ENCODE data around the gene MFSD1. TPM values are rescaled to one million over a fixed set of nuclear protein-coding genes. Genes with fewer than 3 reads are reported as not detected.
A peak's percentile ranks its signal among the peaks of the same experiment; 100 is the strongest.

Gene MFSD1
- total RNA-seq, 1 donor from 2014 or later: 24.8 TPM

DNA sequence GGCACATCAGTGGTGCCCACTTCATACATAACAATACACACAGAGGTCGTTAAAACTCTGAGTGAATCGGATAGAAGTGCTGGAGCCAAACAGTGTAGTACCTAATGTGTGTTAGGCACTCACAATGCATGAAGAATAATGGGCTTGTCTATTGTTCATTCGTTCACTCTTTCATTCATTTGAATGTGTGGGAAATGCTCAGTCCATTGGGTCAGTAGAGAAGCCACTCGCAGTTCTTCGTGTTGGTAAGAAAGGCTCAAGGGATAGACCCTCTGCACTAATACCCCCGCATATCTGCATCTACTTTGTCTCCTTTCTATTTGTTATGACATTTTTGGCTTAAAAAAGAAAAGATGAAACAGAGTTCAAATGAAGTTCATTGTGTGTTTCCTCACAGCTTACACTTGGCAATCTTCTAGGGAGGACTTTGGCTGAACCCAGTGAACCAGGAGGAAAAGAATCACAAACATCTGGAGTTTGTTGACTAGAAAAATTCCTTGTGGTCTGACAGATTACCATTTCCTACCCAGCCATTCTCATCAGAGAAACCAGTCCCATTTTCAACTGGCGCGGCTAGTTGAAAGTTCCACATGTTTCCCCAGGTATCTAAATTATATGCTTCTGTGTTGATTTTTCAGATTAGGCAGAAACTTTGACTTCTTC is 32.8 kb upstream of the MFSD1 start:
- Mint-ChIP-seq H3K9me3 (ENCODE audit: unreplicated experiment) (no peaks in the 10 kb centered on the region), H3K4me1 (ENCODE audit: unreplicated experiment) (peaks cover 43% of the 10 kb centered on the region), H3K36me3 (ENCODE audit: low read depth, unreplicated experiment) (no peaks in the 10 kb centered on the region), H3K27me3 (ENCODE audit: unreplicated experiment) (peaks cover 6% of the 10 kb centered on the region), H3K4me3 (ENCODE audit: unreplicated experiment) (no peak overlapping the region), H3K27ac (ENCODE audit: unreplicated experiment) (peak overlapping the region; percentile 27)
- TF ChIP-seq, protein P1, sequence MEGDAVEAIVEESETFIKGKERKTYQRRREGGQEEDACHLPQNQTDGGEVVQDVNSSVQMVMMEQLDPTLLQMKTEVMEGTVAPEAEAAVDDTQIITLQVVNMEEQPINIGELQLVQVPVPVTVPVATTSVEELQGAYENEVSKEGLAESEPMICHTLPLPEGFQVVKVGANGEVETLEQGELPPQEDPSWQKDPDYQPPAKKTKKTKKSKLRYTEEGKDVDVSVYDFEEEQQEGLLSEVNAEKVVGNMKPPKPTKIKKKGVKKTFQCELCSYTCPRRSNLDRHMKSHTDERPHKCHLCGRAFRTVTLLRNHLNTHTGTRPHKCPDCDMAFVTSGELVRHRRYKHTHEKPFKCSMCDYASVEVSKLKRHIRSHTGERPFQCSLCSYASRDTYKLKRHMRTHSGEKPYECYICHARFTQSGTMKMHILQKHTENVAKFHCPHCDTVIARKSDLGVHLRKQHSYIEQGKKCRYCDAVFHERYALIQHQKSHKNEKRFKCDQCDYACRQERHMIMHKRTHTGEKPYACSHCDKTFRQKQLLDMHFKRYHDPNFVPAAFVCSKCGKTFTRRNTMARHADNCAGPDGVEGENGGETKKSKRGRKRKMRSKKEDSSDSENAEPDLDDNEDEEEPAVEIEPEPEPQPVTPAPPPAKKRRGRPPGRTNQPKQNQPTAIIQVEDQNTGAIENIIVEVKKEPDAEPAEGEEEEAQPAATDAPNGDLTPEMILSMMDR (IDR thresholded peaks at IDR 0.05; ENCODE audit: unreplicated experiment): no peak
- DNase-seq (ENCODE audit: low spot score): no peak

- DNase-seq (ENCODE audit: low spot score): no peak
- Mint-ChIP-seq H3K27me3 (ENCODE audit: unreplicated experiment) (peaks cover 3% of the 10 kb centered on the region), H3K4me1 (ENCODE audit: unreplicated experiment) (peaks cover 43% of the 10 kb centered on the region), H3K36me3 (ENCODE audit: low read depth, unreplicated experiment) (no peaks in the 10 kb centered on the region), H3K9me3 (ENCODE audit: unreplicated experiment) (no peaks in the 10 kb centered on the region), H3K4me3 (ENCODE audit: unreplicated experiment) (no peak overlapping the region), H3K27ac (ENCODE audit: unreplicated experiment) (no peak overlapping the region)
- TF ChIP-seq, protein P1 (IDR thresholded peaks at IDR 0.05; ENCODE audit: unreplicated experiment): no peak
Observed at GRCh38 chr3:158769549-158769948, 32.3 kb upstream of the MFSD1 start.

- DNase-seq (ENCODE audit: low spot score): no peak
- Mint-ChIP-seq H3K27me3 (ENCODE audit: unreplicated experiment) (peaks cover 3% of the 10 kb centered on the region), H3K4me3 (ENCODE audit: unreplicated experiment) (no peak overlapping the region), H3K27ac (ENCODE audit: unreplicated experiment) (no peak overlapping the region), H3K36me3 (ENCODE audit: low read depth, unreplicated experiment) (no peaks in the 10 kb centered on the region), H3K4me1 (ENCODE audit: unreplicated experiment) (peaks cover 47% of the 10 kb centered on the region), H3K9me3 (ENCODE audit: unreplicated experiment) (no peaks in the 10 kb centered on the region)
- TF ChIP-seq, protein P1 (IDR thresholded peaks at IDR 0.05; ENCODE audit: unreplicated experiment): no peak
Observed at GRCh38 chr3:158769952-158770740, 31.7 kb upstream of the MFSD1 start.

DNA sequence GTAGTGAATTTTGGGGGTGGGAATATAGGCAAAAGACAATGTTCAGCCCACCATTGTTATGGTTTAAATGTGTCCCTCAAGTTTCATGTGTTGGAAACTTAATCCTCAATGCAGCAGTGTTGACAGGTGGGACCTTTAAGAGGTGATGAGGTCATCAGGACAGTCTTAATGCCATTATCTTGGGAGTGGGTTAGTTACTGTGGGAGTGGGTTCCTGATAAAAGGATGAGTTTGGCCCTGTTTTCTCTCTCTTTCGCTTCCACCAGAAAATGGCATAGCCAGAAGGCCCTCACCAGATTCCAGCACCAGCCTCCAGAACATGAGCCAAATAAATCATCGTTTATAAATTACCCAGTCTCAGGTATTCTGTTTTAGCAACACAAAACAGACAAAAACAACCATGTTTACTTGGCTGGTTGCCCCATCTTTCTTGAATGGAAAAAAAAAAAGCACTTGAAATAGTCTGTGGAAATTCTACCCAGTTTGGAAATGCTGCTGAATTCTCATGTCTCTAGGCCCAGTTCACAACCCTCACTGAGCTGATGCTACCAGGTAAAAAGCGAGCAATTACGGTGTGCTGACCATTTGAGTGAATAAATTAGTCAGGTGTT is 31.0 kb upstream of the MFSD1 start:
- Mint-ChIP-seq H3K27ac (ENCODE audit: unreplicated experiment) (no peak overlapping the region), H3K4me1 (ENCODE audit: unreplicated experiment) (peaks cover 47% of the 10 kb centered on the region)
- TF ChIP-seq, protein P1 (IDR thresholded peaks at IDR 0.05; ENCODE audit: unreplicated experiment): no peak

More for the DNA sequence above, 31.0 kb upstream of the MFSD1 start:
- Mint-ChIP-seq H3K36me3 (ENCODE audit: low read depth, unreplicated experiment) (peaks cover 6% of the 10 kb centered on the region), H3K4me3 (ENCODE audit: unreplicated experiment) (no peak overlapping the region), H3K27me3 (ENCODE audit: unreplicated experiment) (peaks cover 5% of the 10 kb centered on the region), H3K9me3 (ENCODE audit: unreplicated experiment) (no peaks in the 10 kb centered on the region)
- DNase-seq (ENCODE audit: low spot score): no peak
